ENCODE measurements around the gene MAML3. TPM values are rescaled to one million over a fixed set of nuclear protein-coding genes. Genes with fewer than 3 reads are reported as not detected.

Gene MAML3
- total and polyA plus RNA-seq, 10 donors, result 0.63 to 18.4 (median 12.7) TPM

GRCh38 chr4:139902321-139903320 is 251.4 kb downstream of the MAML3 start:
- intact Hi-C loops (cut with DNase I; ENCODE audit: low total_unique reads), result no loop called here
- H3K27ac ChIP-seq, result peak overlapping the region in 6 of 8 donors; percentile 16 to 58 (median 53)
- TF ChIP-seq POLR2A (IDR thresholded peaks at IDR 0.05) (no peak), POLR2AphosphoS5 (IDR thresholded peaks at IDR 0.05) (no peak)
- TF ChIP-seq, protein P1, sequence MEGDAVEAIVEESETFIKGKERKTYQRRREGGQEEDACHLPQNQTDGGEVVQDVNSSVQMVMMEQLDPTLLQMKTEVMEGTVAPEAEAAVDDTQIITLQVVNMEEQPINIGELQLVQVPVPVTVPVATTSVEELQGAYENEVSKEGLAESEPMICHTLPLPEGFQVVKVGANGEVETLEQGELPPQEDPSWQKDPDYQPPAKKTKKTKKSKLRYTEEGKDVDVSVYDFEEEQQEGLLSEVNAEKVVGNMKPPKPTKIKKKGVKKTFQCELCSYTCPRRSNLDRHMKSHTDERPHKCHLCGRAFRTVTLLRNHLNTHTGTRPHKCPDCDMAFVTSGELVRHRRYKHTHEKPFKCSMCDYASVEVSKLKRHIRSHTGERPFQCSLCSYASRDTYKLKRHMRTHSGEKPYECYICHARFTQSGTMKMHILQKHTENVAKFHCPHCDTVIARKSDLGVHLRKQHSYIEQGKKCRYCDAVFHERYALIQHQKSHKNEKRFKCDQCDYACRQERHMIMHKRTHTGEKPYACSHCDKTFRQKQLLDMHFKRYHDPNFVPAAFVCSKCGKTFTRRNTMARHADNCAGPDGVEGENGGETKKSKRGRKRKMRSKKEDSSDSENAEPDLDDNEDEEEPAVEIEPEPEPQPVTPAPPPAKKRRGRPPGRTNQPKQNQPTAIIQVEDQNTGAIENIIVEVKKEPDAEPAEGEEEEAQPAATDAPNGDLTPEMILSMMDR (IDR thresholded peaks at IDR 0.05 in 8 of 11, conservative IDR thresholded peaks at IDR 0.05 in 3 of 11), result no peak
- H3K36me3 ChIP-seq, result no peaks in the 10 kb centered on the region
- H3K4me3 ChIP-seq, result peak overlapping the region in 2 of 8 donors; percentile 1 to 35
- H3K9me3 ChIP-seq, result peaks cover 0 to 6% (median 0%) of the 10 kb centered on the region in 8 donors
- H3K4me1 ChIP-seq, result peaks cover 0 to 22% (median 6%) of the 10 kb centered on the region in 6 donors
- WGBS, 5 donors, result 77 to 93% (median 80%) methylated on average over 17 of the region's 17 CpGs
- no peaks in the 10 kb centered on the region for H3K27me3 ChIP-seq (replicated peaks in 1 of 7)
- no peak for DNase-seq

DNA sequence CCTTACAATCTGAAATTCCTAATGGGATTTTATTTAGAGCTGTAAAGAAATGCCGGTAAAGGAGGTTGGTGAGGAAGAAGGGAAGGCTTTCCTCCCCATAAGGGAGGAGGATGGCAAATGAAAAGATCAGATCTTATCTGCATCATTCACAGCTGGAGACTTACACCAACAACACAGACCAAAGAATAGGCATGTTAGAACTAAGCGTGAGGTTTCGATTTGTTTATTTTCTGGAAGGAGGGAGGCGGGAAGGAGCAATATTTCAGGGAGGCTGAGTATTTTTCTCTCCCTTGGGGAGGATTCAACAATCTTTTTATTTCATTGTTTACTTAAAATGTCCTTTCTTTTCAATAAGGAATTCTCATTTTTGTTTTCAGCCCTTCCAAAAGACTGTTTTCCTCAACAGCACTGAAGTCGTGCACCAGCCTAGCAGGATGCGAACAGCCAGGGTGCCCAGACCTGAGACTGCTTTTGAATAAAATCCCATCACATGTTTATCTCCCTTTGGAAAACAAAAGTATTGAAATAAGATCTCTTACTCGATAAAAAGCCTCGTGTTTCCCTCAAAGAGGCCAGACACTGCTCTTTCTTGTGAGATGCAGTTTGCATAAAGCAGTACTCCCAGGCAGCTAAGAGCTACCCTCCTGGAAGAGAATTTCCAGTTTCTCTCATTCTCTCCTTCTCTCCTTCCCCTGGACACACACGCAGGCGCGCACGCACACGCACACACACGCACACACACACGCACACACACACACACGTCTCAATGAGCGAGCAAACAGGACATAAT is 252.3 kb downstream of the MAML3 start:
- no peak for TF ChIP-seq POLR2AphosphoS5 (IDR thresholded peaks at IDR 0.05)
- TF ChIP-seq POLR2A (IDR thresholded peaks at IDR 0.05), result no peak
- TF ChIP-seq, protein P1 (IDR thresholded peaks at IDR 0.05 in 8 of 11, conservative IDR thresholded peaks at IDR 0.05 in 3 of 11), result no peak
- WGBS, 5 donors, result 55 to 81% (median 63%) methylated on average over 17 of the region's 17 CpGs
- Histone ChIP-seq H3K27me3 (replicated peaks in 1 of 7) (no peaks in the 10 kb centered on the region), H3K36me3 (no peaks in the 10 kb centered on the region), H3K27ac (peak overlapping the region in 6 of 8 donors; percentile 16 to 58 (median 53)), H3K4me3 (peak overlapping the region in 3 of 8 donors; percentile 1 to 35 (median 8)), H3K9me3 (peaks cover 0 to 6% (median 0%) of the 10 kb centered on the region in 8 donors), H3K4me1 (peaks cover 0 to 22% (median 6%) of the 10 kb centered on the region in 6 donors)
- no peak for DNase-seq
- intact Hi-C loops (cut with DNase I; ENCODE audit: low total_unique reads), result no loop called here

- Histone ChIP-seq H3K36me3 (no peaks in the 10 kb centered on the region), H3K27ac (peak overlapping the region in 5 of 8 donors; percentile 16 to 58 (median 54)), H3K4me1 (peaks cover 0 to 22% (median 6%) of the 10 kb centered on the region in 6 donors), H3K27me3 (replicated peaks in 1 of 7) (no peaks in the 10 kb centered on the region), H3K4me3 (no peak overlapping the region), H3K9me3 (peaks cover 0 to 6% (median 0%) of the 10 kb centered on the region in 8 donors)
- TF ChIP-seq POLR2A (IDR thresholded peaks at IDR 0.05) (no peak), POLR2AphosphoS5 (IDR thresholded peaks at IDR 0.05) (no peak)
- TF ChIP-seq, protein P1 (IDR thresholded peaks at IDR 0.05 in 8 of 11, conservative IDR thresholded peaks at IDR 0.05 in 3 of 11), result no peak
- DNase-seq, result no peak
- WGBS, 5 donors, result 65 to 75% (median 70%) methylated on average over 2 of the region's 2 CpGs
- intact Hi-C loops (cut with DNase I; ENCODE audit: low total_unique reads), result no loop called here
These were observed 253.0 kb downstream of the MAML3 start for GRCh38 chr4:139900964-139901376.

Measured in spleen (tissue), 11 donors.